ENCODE results near the gene ACTA1.
A peak's percentile ranks its signal among the peaks of the same experiment; 100 is the strongest.
"Not testable (repeated sequence)": the region's sequence is repeated elsewhere in the genome, so short reads cannot be mapped to it uniquely, and the experiment has no call there.

The ACTA1 gene

GRCh38 chr1:229440851-229441537, 7.1 kb upstream of the ACTA1 start:
- DNase-seq (ENCODE audit: low spot score): no peak

GRCh38 chr1:229438021-229438420, 4.1 kb upstream of the ACTA1 start:
- DNase-seq (ENCODE audit: low spot score): no peak

DNA sequence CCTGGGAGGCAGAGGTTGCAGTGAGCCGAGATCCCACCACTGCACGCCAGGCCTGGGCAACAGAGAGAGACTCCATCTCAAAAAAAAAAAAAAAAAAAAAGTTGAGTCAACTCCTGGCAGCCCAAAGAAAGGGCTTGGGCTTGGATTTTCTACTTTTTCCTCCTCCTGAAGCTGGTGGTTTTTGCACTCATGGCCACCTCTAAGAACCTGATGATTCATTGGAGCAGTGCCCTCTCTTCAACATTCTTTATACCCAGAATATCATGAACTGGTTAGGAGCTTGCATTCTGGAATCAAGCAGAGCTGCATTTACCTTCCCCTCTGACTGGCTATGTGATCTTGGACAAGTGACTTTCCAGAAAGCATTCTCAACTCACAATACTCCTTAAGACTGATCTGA, 3.5 kb upstream of the ACTA1 start:
- no peak for DNase-seq (ENCODE audit: low spot score)

- no peak for DNase-seq (ENCODE audit: low spot score)
These were observed 2.3 kb upstream of the ACTA1 start for GRCh38 chr1:229436201-229436600.

GRCh38 chr1:229434641-229435051, 752 bp upstream of the ACTA1 start:
- peak; percentile 76 for DNase-seq (ENCODE audit: low spot score)

GRCh38 chr1:229433364-229434004, 410 bp downstream of the ACTA1 start:
- DNase-seq (ENCODE audit: low spot score): no peak

- DNase-seq (ENCODE audit: low spot score): no peak
These were observed 989 bp downstream of the ACTA1 start for GRCh38 chr1:229432905-229433304.

DNA sequence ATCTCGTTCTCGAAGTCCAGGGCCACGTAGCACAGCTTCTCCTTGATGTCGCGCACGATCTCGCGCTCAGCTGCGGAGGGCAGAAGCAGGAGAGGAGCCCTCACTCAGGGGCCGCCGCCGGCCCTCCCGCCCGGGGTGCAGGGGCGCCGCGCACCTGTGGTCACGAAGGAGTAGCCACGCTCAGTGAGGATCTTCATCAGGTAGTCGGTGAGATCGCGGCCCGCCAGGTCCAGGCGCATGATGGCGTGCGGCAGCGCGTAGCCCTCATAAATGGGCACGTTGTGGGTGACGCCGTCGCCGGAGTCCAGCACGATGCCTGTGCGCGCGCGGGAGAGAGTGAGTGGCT, 1.8 kb downstream of the ACTA1 start:
- no peak for DNase-seq (ENCODE audit: low spot score)

DNA sequence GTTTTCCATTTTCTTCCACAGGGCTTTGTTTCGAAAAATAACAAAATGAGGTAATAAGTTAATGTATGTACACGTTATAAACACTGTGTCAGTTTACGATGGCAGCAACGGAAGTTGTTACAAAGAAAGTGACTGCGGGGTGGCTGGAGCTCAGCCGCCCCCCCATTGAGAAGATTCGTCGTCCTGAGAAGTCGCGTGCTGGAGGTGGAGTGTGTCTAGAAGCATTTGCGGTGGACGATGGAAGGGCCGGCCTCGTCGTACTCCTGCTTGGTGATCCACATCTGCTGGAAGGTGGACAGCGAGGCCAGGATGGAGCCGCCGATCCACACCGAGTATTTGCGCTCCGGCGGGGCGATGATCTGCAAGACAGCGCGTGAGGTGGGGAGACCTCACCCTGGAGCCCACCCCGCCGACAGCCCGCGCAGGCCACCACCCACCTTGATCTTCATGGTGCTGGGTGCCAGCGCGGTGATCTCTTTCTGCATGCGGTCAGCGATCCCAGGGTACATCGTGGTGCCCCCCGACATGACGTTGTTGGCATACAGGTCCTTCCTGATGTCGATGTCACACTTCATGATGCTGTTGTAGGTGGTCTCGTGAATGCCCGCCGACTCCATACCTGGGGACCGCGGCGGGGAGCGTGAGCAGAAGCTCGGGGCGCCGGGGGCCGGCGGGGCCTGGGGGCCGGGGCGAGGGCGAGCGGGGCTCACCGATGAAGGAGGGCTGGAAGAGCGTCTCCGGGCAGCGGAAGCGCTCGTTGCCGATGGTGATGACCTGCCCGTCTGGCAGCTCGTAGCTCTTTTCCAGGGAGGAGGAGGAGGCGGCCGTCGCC, 2.4 kb downstream of the ACTA1 start:
- no peak for DNase-seq (ENCODE audit: low spot score)

DNA sequence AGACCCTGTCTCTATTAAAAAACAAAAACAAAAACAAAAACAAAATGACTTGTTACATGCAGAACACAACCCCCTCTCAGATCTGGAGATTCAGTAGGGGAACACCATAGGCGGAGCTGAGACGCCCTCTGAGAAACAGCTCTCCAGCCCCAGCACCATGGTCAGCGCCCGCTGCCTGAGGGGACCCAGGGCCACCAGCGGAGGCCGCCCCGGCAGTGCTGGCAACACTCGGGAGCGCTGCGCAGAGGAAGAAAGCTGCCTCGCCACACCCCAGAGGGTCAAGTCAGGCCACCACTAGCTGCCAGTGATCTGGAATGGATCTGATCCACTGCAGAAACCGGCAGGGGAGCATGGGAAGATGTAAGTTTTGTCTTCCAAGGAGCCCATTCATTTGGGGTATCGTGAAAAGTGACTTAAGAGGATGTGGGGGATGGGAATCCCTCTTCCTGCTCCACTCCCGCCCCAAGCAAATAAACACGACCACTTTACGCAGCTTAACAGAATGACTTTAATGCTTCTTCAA, 3.1 kb downstream of the ACTA1 start:
- peak; percentile 89 for DNase-seq (ENCODE audit: low spot score)

GRCh38 chr1:229428256-229428655, 5.6 kb downstream of the ACTA1 start:
- no peak for DNase-seq (ENCODE audit: low spot score)

GRCh38 chr1:229427572-229427971, 6.3 kb downstream of the ACTA1 start:
- no peak for DNase-seq (ENCODE audit: low spot score)

DNA sequence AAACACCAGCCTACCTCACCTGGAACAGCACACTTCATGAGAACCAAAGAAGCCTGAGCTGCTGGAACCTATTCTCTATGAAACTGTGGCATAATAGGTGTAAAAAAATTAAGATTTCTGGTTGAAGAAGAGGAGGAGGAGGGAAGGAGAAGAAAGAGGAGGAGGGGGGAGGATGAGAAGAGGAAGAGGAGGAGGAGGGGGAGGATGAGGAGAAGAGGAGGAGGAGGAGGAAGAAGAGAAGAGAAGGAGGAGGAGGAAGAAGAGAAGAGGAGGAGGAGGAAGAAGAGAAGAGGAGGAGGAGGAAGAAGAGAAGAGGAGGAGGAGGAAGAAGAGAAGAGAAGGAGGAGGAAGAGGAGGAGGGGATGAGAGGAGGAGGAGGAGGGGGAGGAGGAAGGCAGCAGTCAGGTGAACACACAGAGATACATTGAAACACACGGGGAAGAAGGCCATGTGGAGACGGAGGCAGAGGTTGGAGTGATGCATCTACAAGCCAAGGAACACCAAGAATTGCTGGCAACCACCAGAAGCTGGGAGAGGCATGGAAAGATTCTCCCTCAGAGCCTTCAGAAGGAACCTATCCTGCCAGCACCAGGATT, 8.2 kb downstream of the ACTA1 start:
- DNase-seq (ENCODE audit: low spot score): no peak

- no peak for DNase-seq (ENCODE audit: low spot score)
These were observed 13.1 kb downstream of the ACTA1 start for GRCh38 chr1:229420765-229421164.

GRCh38 chr1:229420224-229420623, 13.7 kb downstream of the ACTA1 start:
- no peak for DNase-seq (ENCODE audit: low spot score)

DNA sequence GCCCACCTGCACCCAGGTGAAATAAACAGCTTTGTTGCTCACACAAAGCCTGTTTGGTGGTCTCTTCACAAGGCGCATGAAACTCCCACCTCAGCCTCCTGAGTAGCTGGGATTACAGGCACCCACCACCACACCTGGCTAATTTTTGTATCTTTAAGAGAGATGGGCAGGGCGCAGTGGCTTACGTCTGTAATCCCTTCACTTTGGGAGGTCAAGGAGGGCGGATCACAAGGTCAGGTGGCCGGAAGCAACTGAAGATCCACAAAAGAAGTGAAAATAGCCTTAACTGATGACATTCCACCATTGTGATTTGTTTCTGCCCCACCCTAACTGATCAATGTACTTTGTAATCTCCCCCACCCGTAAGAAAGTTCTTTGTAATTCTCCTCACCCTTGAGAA, 15.3 kb downstream of the ACTA1 start:
- DNase-seq (ENCODE audit: low spot score): not testable (repeated sequence)

DNA sequence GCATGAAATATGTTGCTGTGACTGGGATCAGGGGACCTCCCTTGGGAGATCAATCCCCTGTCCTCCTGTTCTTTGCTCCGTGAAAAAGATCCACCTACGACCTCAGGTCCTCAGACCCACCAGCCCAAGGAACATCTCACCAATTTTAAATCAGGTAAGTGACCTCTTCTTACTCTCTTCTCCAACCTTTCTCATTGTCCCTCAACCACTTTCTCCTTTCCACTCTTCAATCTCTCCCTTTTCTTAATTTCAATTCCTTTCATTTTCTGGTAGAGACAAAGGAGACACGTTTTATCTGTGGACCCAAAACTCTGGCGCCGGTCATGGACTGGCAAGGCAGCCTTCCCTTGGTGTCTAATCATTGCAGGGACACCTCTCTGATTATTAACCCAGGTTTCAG, 21.1 kb downstream of the ACTA1 start:
- not testable (repeated sequence) for DNase-seq (ENCODE audit: low spot score)

DNA sequence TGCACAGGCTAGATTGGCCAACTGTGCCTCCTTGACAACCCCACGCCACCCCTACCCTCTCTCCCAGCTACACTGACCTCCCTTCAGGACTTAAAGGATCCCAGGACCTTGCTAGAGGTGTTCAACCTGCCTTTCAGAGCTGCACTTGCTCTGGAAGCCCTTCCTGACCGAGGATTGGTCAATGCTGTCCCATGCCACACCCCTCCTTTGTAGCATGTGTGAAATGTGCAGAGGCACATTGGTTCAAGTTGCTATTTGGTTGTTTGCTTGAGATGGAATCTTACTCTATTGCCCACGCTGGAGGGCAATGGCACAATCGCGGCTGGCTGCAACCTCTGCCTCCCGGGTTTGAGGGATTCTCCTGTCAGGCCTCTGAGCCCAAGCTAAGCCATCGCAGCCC, 21.8 kb downstream of the ACTA1 start:
- no peak for DNase-seq (ENCODE audit: low spot score)

DNA sequence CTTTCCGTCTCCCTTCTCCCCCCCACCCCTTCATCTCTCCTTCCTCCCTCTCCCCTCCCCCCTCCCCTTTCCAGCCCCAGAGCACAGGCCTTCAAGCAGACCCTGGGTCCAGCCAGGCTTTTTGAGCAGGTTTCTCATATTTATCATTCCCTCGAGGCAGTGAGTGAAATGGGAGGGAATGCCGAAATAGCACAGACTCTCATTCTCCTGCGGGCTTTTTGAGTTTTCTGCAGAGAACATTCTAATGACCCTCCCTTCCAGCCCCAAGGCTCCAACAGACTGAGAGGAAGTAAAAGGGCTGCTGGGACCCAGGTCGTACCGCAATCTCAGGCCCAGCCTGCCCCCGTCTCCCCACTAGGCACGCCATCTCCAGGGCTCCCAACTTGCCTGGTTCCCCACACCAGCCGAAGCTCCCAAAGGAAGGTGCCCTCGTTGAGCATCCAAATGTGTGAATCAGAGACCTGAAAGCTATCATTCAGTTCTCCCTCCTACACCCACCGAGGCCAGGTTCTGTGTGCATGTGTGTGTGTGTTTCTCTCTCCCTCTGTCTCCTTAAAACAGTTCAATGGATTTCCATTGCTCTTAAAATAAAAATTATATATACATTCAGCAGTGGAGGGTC, 22.3 kb downstream of the ACTA1 start:
- no peak for DNase-seq (ENCODE audit: low spot score)

DNA sequence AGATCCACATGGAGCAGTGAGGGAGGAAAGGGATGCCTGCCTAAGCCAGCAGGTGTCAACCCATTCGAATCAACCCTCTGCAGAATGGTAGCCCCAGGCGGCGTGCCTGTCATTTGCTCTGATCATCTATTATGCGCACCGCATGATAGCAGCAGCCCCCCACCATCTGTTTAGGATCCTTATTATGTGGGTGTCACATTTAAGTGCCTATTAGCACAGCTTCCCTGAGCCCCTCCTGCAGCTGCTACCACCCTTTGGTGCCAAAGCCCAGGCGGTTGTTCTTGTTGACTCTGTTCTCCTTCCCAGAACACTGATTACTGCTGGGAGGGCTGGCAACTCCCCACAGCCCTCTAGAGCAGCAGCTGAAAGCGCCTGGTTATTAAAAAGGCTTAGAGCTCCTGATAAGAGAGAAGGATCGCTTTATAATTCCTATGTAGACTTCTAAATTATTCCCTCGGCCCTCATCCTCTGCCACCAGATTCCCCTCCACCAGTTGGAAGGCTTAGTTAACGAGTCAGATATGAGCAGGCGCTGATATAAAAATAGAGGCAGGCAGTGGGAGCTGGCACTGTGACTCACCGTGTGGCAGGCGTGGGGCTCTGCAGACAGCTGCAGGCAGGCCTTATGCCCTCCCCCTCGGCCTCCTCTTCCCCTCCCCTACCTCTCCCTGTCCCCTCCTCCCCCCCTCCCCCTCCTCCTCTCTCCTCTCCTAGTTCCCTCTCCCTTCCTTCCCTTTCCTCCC, 23.0 kb downstream of the ACTA1 start:
- DNase-seq (ENCODE audit: low spot score): peak; percentile 54

GRCh38 chr1:229410370-229410691, 23.6 kb downstream of the ACTA1 start:
- DNase-seq (ENCODE audit: low spot score): no peak

Measured in ecto neural progenitor cell (in vitro differentiated cells).